HepG2 (cell line): ENCODE data around the gene BTRC.

Source experiments
- HNRNPK ChIP-seq: fragments of 200-400 bp; formaldehyde crosslinking; IDR thresholded peaks from 2 replicates; pipeline ENCODE4 v1.6.1; 2018; ENCODE audit warnings: low read length, low read depth, moderate library complexity, mild to moderate bottlenecking; ENCODE audit not compliant: poor library complexity, severe bottlenecking
- KLF9 ChIP-seq: IDR thresholded peaks from 2 replicates; pipeline ENCODE4 v1.6.1; 2016; ENCODE audit warnings: low read depth
- POLR2A ChIP-seq, 2 experiments: IDR thresholded peaks; 2 replicates each; pipeline ENCODE4 v1.6.1; 2011; ENCODE audit warnings: low read depth in 2 of 2, low read length in 2 of 2, mild to moderate bottlenecking in 1 of 2, moderate library complexity in 1 of 2; ENCODE audit not compliant: insufficient read depth in 1 of 2
- POLR2AphosphoS5 ChIP-seq: IDR thresholded peaks from 2 replicates; pipeline ENCODE4 v1.6.1; 2012; ENCODE audit warnings: low read depth, low read length
- RFXANK ChIP-seq: IDR thresholded peaks from 2 replicates; pipeline ENCODE4 v1.6.1; 2016
- ZKSCAN8 ChIP-seq: IDR thresholded peaks from 2 replicates; pipeline ENCODE4 v1.6.1; 2016; ENCODE audit warnings: borderline replicate concordance, missing genetic modification reagents, missing compliant biosample characterization
- TF ChIP-seq, protein P1 (sequence below): sonication (generic); formaldehyde crosslinking; IDR thresholded peaks from 2 replicates; pipeline ENCODE4 v1.9.0; 2021; ENCODE audit warnings: missing genetic modification reagents, borderline replicate concordance
- TF ChIP-seq, protein P2 (sequence below): sonication (generic); formaldehyde crosslinking; IDR thresholded peaks from 2 replicates; pipeline ENCODE4 v1.4.0; 2020; ENCODE audit warnings: low read depth, missing genetic modification reagents
- TF ChIP-seq, protein P3 (sequence below): IDR thresholded peaks from 2 replicates; pipeline ENCODE4 v1.6.1; 2016
- TF ChIP-seq, protein P4 (sequence below): sonication (generic); formaldehyde crosslinking; IDR thresholded peaks from 2 replicates; pipeline ENCODE4 v1.4.0; 2020; ENCODE audit warnings: missing genetic modification reagents, mild to moderate bottlenecking, borderline replicate concordance
- TF ChIP-seq, protein P5 (sequence below): fragments of 450-650 bp; IDR thresholded peaks from 2 replicates; pipeline ENCODE4 v1.6.1; 2017; ENCODE audit warnings: mild to moderate bottlenecking
- TF ChIP-seq, protein P6 (sequence below): sonication (generic); formaldehyde crosslinking; IDR thresholded peaks from 2 replicates; pipeline ENCODE4 v1.4.0; 2020; ENCODE audit warnings: missing genetic modification reagents, borderline replicate concordance
- TF ChIP-seq, protein P7 (sequence below): sonication (generic); formaldehyde crosslinking; IDR thresholded peaks from 2 replicates; pipeline ENCODE4 v1.5.0; 2020; ENCODE audit warnings: mild to moderate bottlenecking, missing genetic modification reagents, moderate library complexity

DNA sequence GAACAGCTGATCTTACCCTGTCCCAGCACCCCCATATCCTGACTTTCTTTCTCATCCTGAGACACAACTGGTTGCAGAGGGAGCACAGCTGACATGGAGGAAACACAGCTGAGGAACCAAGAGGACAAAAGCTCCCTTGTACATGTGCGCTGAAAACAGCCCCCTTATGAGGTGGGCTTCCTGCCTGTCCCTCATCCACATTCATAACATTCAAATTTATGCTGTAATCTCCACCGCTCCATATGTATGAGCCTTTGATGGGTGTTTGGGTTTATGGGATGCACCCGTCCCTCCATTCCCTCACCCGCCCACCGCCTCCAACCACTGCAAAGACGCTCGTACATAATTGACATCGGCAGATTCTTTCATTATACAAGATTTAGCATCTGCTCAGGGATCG lies 49.6 kb upstream of the BTRC start:
- TF ChIP-seq RFXANK (CRISPR knock-in tag) (no peak), ZKSCAN8 (CRISPR knock-in tag) (no peak), POLR2AphosphoS5 (no peak), HNRNPK (no peak), KLF9 (CRISPR knock-in tag) (no peak), POLR2A (IDR thresholded peaks at IDR 0.05; ENCODE audit: insufficient read depth in 1 of 2, low read depth in 2 of 2, low read length in 2 of 2) (no peak)
- TF ChIP-seq, protein P1, sequence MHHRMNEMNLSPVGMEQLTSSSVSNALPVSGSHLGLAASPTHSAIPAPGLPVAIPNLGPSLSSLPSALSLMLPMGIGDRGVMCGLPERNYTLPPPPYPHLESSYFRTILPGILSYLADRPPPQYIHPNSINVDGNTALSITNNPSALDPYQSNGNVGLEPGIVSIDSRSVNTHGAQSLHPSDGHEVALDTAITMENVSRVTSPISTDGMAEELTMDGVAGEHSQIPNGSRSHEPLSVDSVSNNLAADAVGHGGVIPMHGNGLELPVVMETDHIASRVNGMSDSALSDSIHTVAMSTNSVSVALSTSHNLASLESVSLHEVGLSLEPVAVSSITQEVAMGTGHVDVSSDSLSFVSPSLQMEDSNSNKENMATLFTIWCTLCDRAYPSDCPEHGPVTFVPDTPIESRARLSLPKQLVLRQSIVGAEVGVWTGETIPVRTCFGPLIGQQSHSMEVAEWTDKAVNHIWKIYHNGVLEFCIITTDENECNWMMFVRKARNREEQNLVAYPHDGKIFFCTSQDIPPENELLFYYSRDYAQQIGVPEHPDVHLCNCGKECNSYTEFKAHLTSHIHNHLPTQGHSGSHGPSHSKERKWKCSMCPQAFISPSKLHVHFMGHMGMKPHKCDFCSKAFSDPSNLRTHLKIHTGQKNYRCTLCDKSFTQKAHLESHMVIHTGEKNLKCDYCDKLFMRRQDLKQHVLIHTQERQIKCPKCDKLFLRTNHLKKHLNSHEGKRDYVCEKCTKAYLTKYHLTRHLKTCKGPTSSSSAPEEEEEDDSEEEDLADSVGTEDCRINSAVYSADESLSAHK (CRISPR knock-in tag): no peak
- TF ChIP-seq, protein P2, sequence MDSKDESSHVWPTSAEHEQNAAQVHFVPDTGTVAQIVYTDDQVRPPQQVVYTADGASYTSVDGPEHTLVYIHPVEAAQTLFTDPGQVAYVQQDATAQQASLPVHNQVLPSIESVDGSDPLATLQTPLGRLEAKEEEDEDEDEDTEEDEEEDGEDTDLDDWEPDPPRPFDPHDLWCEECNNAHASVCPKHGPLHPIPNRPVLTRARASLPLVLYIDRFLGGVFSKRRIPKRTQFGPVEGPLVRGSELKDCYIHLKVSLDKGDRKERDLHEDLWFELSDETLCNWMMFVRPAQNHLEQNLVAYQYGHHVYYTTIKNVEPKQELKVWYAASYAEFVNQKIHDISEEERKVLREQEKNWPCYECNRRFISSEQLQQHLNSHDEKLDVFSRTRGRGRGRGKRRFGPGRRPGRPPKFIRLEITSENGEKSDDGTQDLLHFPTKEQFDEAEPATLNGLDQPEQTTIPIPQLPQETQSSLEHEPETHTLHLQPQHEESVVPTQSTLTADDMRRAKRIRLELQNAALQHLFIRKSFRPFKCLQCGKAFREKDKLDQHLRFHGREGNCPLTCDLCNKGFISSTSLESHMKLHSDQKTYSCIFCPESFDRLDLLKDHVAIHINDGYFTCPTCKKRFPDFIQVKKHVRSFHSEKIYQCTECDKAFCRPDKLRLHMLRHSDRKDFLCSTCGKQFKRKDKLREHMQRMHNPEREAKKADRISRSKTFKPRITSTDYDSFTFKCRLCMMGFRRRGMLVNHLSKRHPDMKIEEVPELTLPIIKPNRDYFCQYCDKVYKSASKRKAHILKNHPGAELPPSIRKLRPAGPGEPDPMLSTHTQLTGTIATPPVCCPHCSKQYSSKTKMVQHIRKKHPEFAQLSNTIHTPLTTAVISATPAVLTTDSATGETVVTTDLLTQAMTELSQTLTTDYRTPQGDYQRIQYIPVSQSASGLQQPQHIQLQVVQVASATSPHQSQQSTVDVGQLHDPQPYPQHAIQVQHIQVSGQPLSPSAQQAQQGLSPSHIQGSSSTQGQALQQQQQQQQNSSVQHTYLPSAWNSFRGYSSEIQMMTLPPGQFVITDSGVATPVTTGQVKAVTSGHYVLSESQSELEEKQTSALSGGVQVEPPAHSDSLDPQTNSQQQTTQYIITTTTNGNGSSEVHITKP (CRISPR knock-in tag): no peak
- TF ChIP-seq, protein P3, sequence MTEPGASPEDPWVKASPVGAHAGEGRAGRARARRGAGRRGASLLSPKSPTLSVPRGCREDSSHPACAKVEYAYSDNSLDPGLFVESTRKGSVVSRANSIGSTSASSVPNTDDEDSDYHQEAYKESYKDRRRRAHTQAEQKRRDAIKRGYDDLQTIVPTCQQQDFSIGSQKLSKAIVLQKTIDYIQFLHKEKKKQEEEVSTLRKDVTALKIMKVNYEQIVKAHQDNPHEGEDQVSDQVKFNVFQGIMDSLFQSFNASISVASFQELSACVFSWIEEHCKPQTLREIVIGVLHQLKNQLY (CRISPR knock-in tag): no peak
- TF ChIP-seq, protein P4, sequence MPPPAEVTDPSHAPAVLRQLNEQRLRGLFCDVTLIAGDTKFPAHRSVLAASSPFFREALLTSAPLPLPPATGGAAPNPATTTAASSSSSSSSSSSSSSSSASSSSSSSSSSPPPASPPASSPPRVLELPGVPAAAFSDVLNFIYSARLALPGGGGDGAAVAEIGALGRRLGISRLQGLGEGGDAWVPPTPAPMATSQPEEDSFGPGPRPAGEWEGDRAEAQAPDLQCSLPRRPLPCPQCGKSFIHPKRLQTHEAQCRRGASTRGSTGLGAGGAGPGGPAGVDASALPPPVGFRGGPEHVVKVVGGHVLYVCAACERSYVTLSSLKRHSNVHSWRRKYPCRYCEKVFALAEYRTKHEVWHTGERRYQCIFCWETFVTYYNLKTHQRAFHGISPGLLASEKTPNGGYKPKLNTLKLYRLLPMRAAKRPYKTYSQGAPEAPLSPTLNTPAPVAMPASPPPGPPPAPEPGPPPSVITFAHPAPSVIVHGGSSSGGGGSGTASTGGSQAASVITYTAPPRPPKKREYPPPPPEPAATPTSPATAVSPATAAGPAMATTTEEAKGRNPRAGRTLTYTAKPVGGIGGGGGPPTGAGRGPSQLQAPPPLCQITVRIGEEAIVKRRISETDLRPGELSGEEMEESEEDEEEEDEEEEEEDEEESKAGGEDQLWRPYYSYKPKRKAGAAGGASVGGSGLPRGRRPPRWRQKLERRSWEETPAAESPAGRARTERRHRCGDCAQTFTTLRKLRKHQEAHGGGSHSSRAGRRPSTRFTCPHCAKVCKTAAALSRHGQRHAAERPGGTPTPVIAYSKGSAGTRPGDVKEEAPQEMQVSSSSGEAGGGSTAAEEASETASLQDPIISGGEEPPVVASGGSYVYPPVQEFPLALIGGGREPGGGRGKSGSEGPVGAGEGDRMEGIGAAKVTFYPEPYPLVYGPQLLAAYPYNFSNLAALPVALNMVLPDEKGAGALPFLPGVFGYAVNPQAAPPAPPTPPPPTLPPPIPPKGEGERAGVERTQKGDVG (CRISPR knock-in tag): no peak
- TF ChIP-seq, protein P5, sequence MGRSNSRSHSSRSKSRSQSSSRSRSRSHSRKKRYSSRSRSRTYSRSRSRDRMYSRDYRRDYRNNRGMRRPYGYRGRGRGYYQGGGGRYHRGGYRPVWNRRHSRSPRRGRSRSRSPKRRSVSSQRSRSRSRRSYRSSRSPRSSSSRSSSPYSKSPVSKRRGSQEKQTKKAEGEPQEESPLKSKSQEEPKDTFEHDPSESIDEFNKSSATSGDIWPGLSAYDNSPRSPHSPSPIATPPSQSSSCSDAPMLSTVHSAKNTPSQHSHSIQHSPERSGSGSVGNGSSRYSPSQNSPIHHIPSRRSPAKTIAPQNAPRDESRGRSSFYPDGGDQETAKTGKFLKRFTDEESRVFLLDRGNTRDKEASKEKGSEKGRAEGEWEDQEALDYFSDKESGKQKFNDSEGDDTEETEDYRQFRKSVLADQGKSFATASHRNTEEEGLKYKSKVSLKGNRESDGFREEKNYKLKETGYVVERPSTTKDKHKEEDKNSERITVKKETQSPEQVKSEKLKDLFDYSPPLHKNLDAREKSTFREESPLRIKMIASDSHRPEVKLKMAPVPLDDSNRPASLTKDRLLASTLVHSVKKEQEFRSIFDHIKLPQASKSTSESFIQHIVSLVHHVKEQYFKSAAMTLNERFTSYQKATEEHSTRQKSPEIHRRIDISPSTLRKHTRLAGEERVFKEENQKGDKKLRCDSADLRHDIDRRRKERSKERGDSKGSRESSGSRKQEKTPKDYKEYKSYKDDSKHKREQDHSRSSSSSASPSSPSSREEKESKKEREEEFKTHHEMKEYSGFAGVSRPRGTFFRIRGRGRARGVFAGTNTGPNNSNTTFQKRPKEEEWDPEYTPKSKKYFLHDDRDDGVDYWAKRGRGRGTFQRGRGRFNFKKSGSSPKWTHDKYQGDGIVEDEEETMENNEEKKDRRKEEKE: no peak
- TF ChIP-seq, protein P6, sequence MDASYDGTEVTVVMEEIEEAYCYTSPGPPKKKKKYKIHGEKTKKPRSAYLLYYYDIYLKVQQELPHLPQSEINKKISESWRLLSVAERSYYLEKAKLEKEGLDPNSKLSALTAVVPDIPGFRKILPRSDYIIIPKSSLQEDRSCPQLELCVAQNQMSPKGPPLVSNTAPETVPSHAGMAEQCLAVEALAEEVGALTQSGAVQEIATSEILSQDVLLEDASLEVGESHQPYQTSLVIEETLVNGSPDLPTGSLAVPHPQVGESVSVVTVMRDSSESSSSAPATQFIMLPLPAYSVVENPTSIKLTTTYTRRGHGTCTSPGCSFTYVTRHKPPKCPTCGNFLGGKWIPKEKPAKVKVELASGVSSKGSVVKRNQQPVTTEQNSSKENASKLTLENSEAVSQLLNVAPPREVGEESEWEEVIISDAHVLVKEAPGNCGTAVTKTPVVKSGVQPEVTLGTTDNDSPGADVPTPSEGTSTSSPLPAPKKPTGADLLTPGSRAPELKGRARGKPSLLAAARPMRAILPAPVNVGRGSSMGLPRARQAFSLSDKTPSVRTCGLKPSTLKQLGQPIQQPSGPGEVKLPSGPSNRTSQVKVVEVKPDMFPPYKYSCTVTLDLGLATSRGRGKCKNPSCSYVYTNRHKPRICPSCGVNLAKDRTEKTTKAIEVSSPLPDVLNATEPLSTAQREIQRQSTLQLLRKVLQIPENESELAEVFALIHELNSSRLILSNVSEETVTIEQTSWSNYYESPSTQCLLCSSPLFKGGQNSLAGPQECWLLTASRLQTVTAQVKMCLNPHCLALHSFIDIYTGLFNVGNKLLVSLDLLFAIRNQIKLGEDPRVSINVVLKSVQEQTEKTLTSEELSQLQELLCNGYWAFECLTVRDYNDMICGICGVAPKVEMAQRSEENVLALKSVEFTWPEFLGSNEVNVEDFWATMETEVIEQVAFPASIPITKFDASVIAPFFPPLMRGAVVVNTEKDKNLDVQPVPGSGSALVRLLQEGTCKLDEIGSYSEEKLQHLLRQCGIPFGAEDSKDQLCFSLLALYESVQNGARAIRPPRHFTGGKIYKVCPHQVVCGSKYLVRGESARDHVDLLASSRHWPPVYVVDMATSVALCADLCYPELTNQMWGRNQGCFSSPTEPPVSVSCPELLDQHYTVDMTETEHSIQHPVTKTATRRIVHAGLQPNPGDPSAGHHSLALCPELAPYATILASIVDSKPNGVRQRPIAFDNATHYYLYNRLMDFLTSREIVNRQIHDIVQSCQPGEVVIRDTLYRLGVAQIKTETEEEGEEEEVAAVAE: no peak
- TF ChIP-seq, protein P7, sequence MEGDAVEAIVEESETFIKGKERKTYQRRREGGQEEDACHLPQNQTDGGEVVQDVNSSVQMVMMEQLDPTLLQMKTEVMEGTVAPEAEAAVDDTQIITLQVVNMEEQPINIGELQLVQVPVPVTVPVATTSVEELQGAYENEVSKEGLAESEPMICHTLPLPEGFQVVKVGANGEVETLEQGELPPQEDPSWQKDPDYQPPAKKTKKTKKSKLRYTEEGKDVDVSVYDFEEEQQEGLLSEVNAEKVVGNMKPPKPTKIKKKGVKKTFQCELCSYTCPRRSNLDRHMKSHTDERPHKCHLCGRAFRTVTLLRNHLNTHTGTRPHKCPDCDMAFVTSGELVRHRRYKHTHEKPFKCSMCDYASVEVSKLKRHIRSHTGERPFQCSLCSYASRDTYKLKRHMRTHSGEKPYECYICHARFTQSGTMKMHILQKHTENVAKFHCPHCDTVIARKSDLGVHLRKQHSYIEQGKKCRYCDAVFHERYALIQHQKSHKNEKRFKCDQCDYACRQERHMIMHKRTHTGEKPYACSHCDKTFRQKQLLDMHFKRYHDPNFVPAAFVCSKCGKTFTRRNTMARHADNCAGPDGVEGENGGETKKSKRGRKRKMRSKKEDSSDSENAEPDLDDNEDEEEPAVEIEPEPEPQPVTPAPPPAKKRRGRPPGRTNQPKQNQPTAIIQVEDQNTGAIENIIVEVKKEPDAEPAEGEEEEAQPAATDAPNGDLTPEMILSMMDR (CRISPR knock-in tag): no peak
